HepG2 (cell line): ENCODE measurements around the gene PCSK1. TPM values are rescaled to one million over a fixed set of nuclear protein-coding genes. Genes with fewer than 3 reads are reported as not detected.

Source experiments
- ATAC-seq: fragments of 200-7000 bp; cut with Tn5 transposase; 3 replicates; pipeline ENCODE4 v1.9.1; 2020; ENCODE audit warnings: mild to moderate bottlenecking, moderate library complexity
- BruUV-seq: library from RNA; stranded (reverse); fragments of 400-500 nt; replicated peaks from 2 replicates; lab custom pipeline; 2021; lab: Mats Ljungman, UMichigan
- CTCF ChIA-PET: fragments of 300-600 bp; formaldehyde crosslinking; extraction: SDS; loops from one replicate; lab custom pipeline; 2021; ENCODE audit warnings: low total read pairs, inconsistent platforms, low intra/inter-chr PET ratio; lab: Yijun Ruan, JAX
- POLR2A ChIA-PET: fragments of 350-600 bp; sonication (Branson Sonifier 250); formaldehyde crosslinking; loops from one replicate; lab custom pipeline; 2020; ENCODE audit warnings: antibody characterized with exemption, inconsistent platforms; lab: Yijun Ruan, JAX
- DNase-seq: peaks from one replicate; pipeline ENCODE4 v3.0.0-alpha.2; 2015; ENCODE audit warnings: low spot score
- FAIRE-seq: peaks from 3 replicates; lab custom pipeline; 2011; peaks lifted over from hg19 to GRCh38; lab: Jason Lieb, UNC
- H2AFZ ChIP-seq: one replicate; pipeline ENCODE4 v1.6.1; 2011; ENCODE audit warnings: low read length, inconsistent platforms
- H3K27ac ChIP-seq: fragments of 300-600 bp; 3 replicates; pipeline ENCODE4 v1.8.0; 2011; ENCODE audit warnings: mixed run types, mild to moderate bottlenecking, mixed read lengths, low read length, inconsistent platforms; ENCODE audit not compliant: insufficient read depth; ENCODE audit errors: extremely low read length
- H3K27me3 ChIP-seq, 2 experiments: fragments of 200-600 bp in 1 of 2; 2 replicates in 1 of 2; 3 replicates in 1 of 2; pipeline versions ENCODE4 v1.6.0 to v1.8.0; 2011; ENCODE audit warnings: low read length in 2 of 2, mild to moderate bottlenecking in 2 of 2, moderate library complexity in 2 of 2, inconsistent platforms in 1 of 2; ENCODE audit not compliant: insufficient read depth in 2 of 2, control insufficient read depth in 1 of 2
- H3K36me3 ChIP-seq, 2 experiments: fragments of 200-600 bp in 1 of 2; replicated peaks in 1 of 2; 2 replicates in 1 of 2; 3 replicates in 1 of 2; pipeline versions ENCODE4 v1.5.1 to v1.8.0; 2011; ENCODE audit warnings: low read length in 2 of 2, inconsistent platforms in 1 of 2; ENCODE audit not compliant: insufficient read depth in 2 of 2, control insufficient read depth in 1 of 2
- H3K4me1 ChIP-seq: 2 replicates; pipeline ENCODE4 v1.5.1; 2012; ENCODE audit warnings: low read length, inconsistent platforms; ENCODE audit not compliant: insufficient read depth
- H3K4me2 ChIP-seq: 2 replicates; pipeline ENCODE4 v1.6.0; 2011; ENCODE audit warnings: low read depth, low read length, inconsistent platforms
- H3K4me3 ChIP-seq, 3 experiments: fragments of 200-600 bp in 1 of 3; sonication (generic), shearing (Covaris generic) in 1 of 3; replicated peaks in 1 of 3; 2 replicates each; pipeline ENCODE4 v1.5.1; 2011 to 2016; ENCODE audit warnings: low read length in 3 of 3, inconsistent platforms in 2 of 3, low read depth in 2 of 3, mild to moderate bottlenecking in 2 of 3, control low read depth in 1 of 3, mixed read lengths in 1 of 3; ENCODE audit not compliant: insufficient read depth in 1 of 3
- H3K79me2 ChIP-seq: one replicate; pipeline ENCODE4 v1.6.1; 2011; ENCODE audit warnings: low read length, inconsistent platforms; ENCODE audit not compliant: insufficient read depth
- H3K9ac ChIP-seq: 2 replicates; pipeline ENCODE4 v1.6.0; 2011; ENCODE audit warnings: mild to moderate bottlenecking, low read depth, low read length, inconsistent platforms; ENCODE audit not compliant: insufficient read depth
- H3K9me3 ChIP-seq: 2 replicates; pipeline ENCODE4 v1.5.1; 2012; ENCODE audit warnings: mild to moderate bottlenecking, low read length
- H4K20me1 ChIP-seq: 2 replicates; pipeline ENCODE4 v1.6.0; 2011; ENCODE audit warnings: inconsistent platforms, mild to moderate bottlenecking, low read length, moderate library complexity; ENCODE audit not compliant: insufficient read depth
- AHR ChIP-seq: IDR thresholded peaks from 2 replicates; pipeline ENCODE4 v1.6.1; 2018; ENCODE audit warnings: missing genetic modification reagents, missing compliant biosample characterization
- CHD2 ChIP-seq: IDR thresholded peaks from 2 replicates; pipeline ENCODE4 v1.6.1; 2011; ENCODE audit warnings: low read depth, low read length, improper control_type of control experiment
- PHB2 ChIP-seq: fragments of 450-650 bp; IDR thresholded peaks from 2 replicates; pipeline ENCODE4 v1.6.1; 2018; ENCODE audit not compliant: partially characterized antibody
- TCF7 ChIP-seq: sonication (generic); IDR thresholded peaks from 2 replicates; pipeline ENCODE4 v1.6.1; 2016; ENCODE audit warnings: antibody characterized with exemption, low read depth
- ZNF274 ChIP-seq: sonication (generic); formaldehyde crosslinking; IDR thresholded peaks from 2 replicates; pipeline ENCODE4 v1.5.1; 2020; ENCODE audit warnings: mild to moderate bottlenecking, missing genetic modification reagents
- ZNF44 ChIP-seq: sonication (generic); formaldehyde crosslinking; IDR thresholded peaks from 2 replicates; pipeline ENCODE4 v1.5.1; 2020; ENCODE audit warnings: mild to moderate bottlenecking, missing genetic modification reagents
- ZNF607 ChIP-seq: sonication (generic); formaldehyde crosslinking; IDR thresholded peaks from 2 replicates; pipeline ENCODE4 v1.5.1; 2020; ENCODE audit warnings: missing genetic modification reagents, mild to moderate bottlenecking, borderline replicate concordance
- ZNF792 ChIP-seq: IDR thresholded peaks from 2 replicates; pipeline ENCODE4 v1.6.1; 2016
- WGBS: methylation state at CpG from one replicate; pipeline ENCODE4 v1.1.6; 2017; ENCODE audit warnings: low lambda C conversion rate; 5-methylcytosine and 5-hydroxymethylcytosine counted together
- in situ Hi-C: cut with HindIII; loops from 2 replicates; pipeline ENCODE4 v1.10.0; 2017; ENCODE audit warnings: low pct_unique_long_range_greater_than_20kb; ENCODE audit not compliant: extremely low pct_ligation_motif_present
- intact Hi-C: fragments of 100-400 bp; cut with micrococcal nuclease; formaldehyde crosslinking; loops from one replicate; pipeline ENCODE4 v1.10.0; 2022; ENCODE audit not compliant: unreplicated experiment
- polyA plus RNA-seq, 8 experiments: library from polyadenylated mRNA; depleted of rRNA in 3 of 8; stranded (reverse) in 7 of 8; unstranded in 1 of 8; fragments of >200 nt; fragmentation: Illumina TruSeq in 4 of 8; extraction: Trizol in 4 of 8; gene quantifications; 2 replicates each; pipeline versions ENCODE4 v1.2.1 to v1.2.3, GENCODE V29; 2011 to 2016; ENCODE audit warnings: low read depth in 4 of 8, missing spikeins in 1 of 8, mixed read lengths in 1 of 8; ENCODE audit not compliant: insufficient read depth in 1 of 8
- total RNA-seq, 5 experiments: library from RNA; depleted of rRNA; stranded (reverse); fragments of >200 nt; fragmentation: Illumina TruSeq; extraction: Trizol; gene quantifications; 2 replicates each; pipeline ENCODE4 v1.2.3, GENCODE V29; 2016; ENCODE audit warnings: low read depth in 1 of 5
- TF ChIP-seq, protein P1 (sequence below): sonication (generic); formaldehyde crosslinking; IDR thresholded peaks from 2 replicates; pipeline ENCODE4 v1.8.0; 2022; ENCODE audit warnings: missing genetic modification reagents, mild to moderate bottlenecking, borderline replicate concordance
- TF ChIP-seq, protein P2 (sequence below): sonication (generic); formaldehyde crosslinking; IDR thresholded peaks from 2 replicates; pipeline ENCODE4 v1.8.1; 2023; ENCODE audit warnings: missing genetic modification reagents, mild to moderate bottlenecking, borderline replicate concordance
- TF ChIP-seq, protein P3 (sequence below): sonication (generic); formaldehyde crosslinking; IDR thresholded peaks from 2 replicates; pipeline ENCODE4 v1.5.1; 2020; ENCODE audit warnings: mild to moderate bottlenecking, missing genetic modification reagents, borderline replicate concordance
- TF ChIP-seq, protein P4 (sequence below): IDR thresholded peaks from 2 replicates; pipeline ENCODE4 v1.6.1; 2016; ENCODE audit warnings: missing genetic modification reagents, missing compliant biosample characterization

Gene PCSK1
- total and polyA plus RNA-seq, 2 of the 13 experiments (the other 11 are each of a cell fraction or from before 2014, with no cell fraction given): not detected

DNA sequence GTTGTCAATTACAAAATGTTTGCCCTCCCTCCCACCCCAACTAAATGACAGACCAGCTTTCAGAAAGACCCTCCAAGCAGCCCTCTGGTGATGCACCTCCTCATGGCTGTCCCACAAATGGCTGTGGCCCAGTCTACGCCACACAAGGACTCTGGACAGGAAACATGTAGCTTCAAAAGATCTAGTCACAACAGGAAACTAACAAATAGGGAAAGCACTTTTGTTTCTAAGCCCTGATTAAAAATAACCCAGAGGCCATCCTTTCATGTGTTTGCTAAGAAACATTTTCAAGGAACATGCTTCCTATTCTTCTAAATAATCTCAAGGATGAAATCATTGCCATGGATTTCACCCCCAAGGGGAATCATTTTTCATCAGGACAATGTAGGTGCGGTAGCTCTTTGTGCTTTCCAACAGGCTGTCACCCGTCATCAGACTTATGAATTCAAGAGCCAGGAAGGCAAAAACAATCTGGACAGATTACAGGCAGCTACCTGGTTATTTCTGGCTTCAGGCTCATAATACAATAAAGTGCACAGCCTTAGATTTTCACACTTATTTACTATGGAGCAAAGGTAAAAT lies 20.1 kb downstream of the PCSK1 start:
- intact Hi-C loops (no loop called here), in situ Hi-C loops (no loop called here)
- Histone ChIP-seq H3K9ac (no peak overlapping the region), H3K36me3 (no peaks in the 10 kb centered on the region), H3K4me2 (no peak overlapping the region), H4K20me1 (no peaks in the 10 kb centered on the region), H3K9me3 (no peaks in the 10 kb centered on the region), H3K27me3 (peaks cover 0 to 1% of the 10 kb centered on the region in 2 experiments; a peak in 2 of 5 replicates), H3K4me1 (no peaks in the 10 kb centered on the region), H3K27ac (no peak overlapping the region), H3K4me3 (no peak overlapping the region), H3K79me2 (no peaks in the 10 kb centered on the region), H2AFZ (no peak overlapping the region)
- no peak for FAIRE-seq
- no peak for TF ChIP-seq PHB2
- TF ChIP-seq ZNF274 (CRISPR knock-in tag): no peak
- ChIA-PET CTCF (no interaction called here), POLR2A (no interaction called here)
- 69% methylated on average over 3 of the region's 3 CpGs for WGBS
- ATAC-seq: no peak
- DNase-seq: no peak
- no TSS peak for BruUV-seq

DNA sequence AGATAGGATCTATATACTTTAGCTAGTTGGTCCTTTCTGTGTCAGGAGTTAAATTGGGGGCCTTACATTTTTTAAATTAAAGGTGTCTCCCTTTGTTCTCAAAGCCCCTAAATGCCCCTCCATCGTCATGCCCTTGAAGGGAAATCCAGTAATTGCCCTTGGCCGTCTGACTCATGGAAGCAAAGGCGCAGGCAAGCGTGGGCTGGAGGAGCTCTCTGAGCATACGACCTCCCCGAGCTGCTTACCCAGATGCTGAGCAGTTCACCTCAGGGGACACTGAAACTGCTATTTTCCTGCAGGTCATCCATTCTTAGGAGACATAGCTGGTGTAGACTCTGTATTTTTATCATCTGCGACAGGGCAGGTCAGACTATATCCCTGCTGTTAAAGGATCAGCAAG lies 23.0 kb downstream of the PCSK1 start:
- no peaks in the 10 kb centered on the region for H4K20me1 ChIP-seq
- H2AFZ ChIP-seq: no peak overlapping the region
- H3K4me2 ChIP-seq: no peak overlapping the region
- DNase-seq: no peak
- H3K4me1 ChIP-seq: no peaks in the 10 kb centered on the region
- POLR2A ChIA-PET: no interaction called here
- H3K79me2 ChIP-seq: no peaks in the 10 kb centered on the region
- H3K27me3 ChIP-seq: peaks cover 0 to under 1% of the 10 kb centered on the region in 2 experiments; a peak in 2 of 5 replicates
- no peak overlapping the region for H3K9ac ChIP-seq
- 31% methylated on average over 6 of the region's 7 CpGs for WGBS
- CTCF ChIA-PET: no interaction called here
- in situ Hi-C loops (no loop called here), intact Hi-C loops (no loop called here)
- BruUV-seq: no TSS peak
- ATAC-seq: no peak
- H3K27ac ChIP-seq: no peak overlapping the region
- no peaks in the 10 kb centered on the region for H3K9me3 ChIP-seq
- H3K36me3 ChIP-seq: no peaks in the 10 kb centered on the region
- FAIRE-seq: no peak
- no peak overlapping the region for H3K4me3 ChIP-seq
- TF ChIP-seq CHD2 (no peak), TCF7 (no peak), ZNF792 (CRISPR knock-in tag) (no peak), ZNF44 (CRISPR knock-in tag) (no peak), AHR (CRISPR knock-in tag) (no peak), ZNF607 (CRISPR knock-in tag) (no peak)
- TF ChIP-seq, protein P1, sequence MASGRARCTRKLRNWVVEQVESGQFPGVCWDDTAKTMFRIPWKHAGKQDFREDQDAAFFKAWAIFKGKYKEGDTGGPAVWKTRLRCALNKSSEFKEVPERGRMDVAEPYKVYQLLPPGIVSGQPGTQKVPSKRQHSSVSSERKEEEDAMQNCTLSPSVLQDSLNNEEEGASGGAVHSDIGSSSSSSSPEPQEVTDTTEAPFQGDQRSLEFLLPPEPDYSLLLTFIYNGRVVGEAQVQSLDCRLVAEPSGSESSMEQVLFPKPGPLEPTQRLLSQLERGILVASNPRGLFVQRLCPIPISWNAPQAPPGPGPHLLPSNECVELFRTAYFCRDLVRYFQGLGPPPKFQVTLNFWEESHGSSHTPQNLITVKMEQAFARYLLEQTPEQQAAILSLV: no peak
- TF ChIP-seq, protein P2, sequence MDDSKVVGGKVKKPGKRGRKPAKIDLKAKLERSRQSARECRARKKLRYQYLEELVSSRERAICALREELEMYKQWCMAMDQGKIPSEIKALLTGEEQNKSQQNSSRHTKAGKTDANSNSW (CRISPR knock-in tag): no peak
- TF ChIP-seq, protein P3, sequence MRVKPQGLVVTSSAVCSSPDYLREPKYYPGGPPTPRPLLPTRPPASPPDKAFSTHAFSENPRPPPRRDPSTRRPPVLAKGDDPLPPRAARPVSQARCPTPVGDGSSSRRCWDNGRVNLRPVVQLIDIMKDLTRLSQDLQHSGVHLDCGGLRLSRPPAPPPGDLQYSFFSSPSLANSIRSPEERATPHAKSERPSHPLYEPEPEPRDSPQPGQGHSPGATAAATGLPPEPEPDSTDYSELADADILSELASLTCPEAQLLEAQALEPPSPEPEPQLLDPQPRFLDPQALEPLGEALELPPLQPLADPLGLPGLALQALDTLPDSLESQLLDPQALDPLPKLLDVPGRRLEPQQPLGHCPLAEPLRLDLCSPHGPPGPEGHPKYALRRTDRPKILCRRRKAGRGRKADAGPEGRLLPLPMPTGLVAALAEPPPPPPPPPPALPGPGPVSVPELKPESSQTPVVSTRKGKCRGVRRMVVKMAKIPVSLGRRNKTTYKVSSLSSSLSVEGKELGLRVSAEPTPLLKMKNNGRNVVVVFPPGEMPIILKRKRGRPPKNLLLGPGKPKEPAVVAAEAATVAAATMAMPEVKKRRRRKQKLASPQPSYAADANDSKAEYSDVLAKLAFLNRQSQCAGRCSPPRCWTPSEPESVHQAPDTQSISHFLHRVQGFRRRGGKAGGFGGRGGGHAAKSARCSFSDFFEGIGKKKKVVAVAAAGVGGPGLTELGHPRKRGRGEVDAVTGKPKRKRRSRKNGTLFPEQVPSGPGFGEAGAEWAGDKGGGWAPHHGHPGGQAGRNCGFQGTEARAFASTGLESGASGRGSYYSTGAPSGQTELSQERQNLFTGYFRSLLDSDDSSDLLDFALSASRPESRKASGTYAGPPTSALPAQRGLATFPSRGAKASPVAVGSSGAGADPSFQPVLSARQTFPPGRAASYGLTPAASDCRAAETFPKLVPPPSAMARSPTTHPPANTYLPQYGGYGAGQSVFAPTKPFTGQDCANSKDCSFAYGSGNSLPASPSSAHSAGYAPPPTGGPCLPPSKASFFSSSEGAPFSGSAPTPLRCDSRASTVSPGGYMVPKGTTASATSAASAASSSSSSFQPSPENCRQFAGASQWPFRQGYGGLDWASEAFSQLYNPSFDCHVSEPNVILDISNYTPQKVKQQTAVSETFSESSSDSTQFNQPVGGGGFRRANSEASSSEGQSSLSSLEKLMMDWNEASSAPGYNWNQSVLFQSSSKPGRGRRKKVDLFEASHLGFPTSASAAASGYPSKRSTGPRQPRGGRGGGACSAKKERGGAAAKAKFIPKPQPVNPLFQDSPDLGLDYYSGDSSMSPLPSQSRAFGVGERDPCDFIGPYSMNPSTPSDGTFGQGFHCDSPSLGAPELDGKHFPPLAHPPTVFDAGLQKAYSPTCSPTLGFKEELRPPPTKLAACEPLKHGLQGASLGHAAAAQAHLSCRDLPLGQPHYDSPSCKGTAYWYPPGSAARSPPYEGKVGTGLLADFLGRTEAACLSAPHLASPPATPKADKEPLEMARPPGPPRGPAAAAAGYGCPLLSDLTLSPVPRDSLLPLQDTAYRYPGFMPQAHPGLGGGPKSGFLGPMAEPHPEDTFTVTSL (CRISPR knock-in tag): no peak
- TF ChIP-seq, protein P4, sequence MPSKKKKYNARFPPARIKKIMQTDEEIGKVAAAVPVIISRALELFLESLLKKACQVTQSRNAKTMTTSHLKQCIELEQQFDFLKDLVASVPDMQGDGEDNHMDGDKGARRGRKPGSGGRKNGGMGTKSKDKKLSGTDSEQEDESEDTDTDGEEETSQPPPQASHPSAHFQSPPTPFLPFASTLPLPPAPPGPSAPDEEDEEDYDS (CRISPR knock-in tag): no peak
